Measurements from ENCODE around the gene MRPL41.
"Not testable (repeated sequence)": the region's sequence is repeated elsewhere in the genome, so short reads cannot be mapped to it uniquely, and the experiment has no call there.

MRPL41 gene

GRCh38 chr9:137551264-137552021 is at the start of gene MRPL41:
TSS of gene MRPL41 (plus strand) at chr9:137551879. CDS start at chr9:137552082, 203 bp downstream.
- peak; percentile 60 for DNase-seq

- no peak for DNase-seq
Observed at GRCh38 chr9:137502008-137502911, 49.4 kb upstream of the MRPL41 start.

DNA sequence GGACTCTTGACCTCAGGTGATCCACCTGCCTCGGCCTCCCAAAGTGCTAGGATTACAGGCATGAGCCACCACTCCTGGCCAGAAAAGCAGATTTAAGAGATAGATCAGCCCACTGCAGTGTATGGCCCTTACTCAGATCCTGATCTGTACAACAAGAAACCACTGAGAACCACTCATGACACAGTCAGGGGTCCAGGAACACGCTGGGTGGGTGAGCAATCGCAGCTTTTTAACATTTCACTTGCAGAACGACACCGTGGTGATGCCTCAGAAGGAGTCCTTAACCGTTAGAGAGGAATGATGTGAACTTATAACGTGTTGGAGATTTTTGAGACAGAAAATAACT is 47.3 kb upstream of the MRPL41 start:
- no peak for DNase-seq

DNA sequence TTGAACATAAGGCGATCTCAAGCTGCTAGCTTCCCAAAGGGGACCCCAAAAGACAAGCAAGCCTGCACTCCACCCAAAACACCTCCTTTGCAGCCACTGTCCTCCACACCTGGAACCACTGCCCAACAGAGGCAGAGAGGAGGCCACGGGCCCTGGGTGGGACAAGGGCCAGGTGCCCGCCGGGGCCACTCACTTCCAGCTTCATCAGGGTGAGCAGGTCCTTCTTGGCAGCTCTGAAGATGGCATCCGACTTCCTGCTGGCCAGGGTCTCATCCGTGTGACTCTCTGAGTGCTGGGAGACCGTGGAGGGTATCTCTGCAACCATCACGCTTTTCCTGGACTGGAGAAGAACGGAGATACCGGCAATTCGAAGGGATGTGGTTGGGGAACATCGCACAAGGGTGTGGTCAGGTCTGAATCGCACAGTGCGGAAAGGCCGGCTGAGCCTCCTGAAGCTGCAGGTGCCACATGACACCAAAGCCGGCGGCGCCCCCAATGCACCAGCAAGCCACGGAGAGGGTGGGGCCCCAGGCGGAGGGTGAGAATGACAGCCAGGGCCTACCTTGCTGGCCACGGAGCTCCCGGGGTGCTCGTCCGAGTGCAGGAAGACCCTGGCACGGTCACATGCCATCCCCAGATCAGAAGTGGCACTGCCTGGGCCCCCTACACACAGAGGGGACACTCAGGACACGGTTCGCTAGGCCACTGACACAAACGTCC is 46.1 kb upstream of the MRPL41 start:
- DNase-seq: no peak

DNA sequence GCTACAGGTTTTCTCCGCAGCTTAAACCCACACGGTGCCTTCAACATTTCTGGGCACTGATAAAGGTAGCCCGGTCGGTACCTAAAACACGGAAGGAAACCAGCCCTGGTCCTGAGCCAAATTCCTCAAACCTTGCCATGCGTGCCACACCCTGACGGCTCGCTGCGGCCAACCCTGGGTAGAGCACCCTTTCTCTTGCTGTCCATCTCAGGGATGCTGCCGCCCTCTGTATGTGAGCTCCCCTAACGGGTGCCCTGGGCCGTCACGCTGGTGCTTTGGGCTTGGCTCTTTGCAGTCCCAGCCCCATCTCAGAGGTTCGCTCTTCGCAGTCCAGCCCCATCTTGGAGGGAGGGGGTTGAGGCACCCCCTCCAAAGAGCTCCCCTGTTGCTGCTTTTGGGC is 45.4 kb upstream of the MRPL41 start:
- no peak for DNase-seq

DNA sequence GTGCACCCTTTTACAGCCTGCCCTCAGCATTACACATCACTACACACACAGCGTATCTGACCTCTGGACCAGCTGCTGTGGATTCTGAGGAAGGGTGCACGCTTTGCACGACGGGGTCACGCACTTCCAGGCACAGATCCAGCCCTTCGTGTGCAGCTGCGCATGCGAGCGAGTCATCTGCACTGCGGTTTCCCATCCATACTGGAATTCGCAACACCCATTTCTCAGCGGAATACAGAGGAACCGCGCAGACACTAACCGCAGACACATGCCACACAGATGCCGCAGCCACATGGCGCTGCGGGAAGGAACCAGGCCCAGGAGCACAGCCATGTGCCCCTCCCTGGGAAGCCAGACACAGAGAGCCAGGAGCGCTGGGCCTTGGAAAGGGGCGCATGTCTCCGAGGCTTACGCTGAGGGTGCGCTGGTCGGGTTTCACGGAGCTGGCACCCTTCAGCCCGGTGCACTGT is 44.9 kb upstream of the MRPL41 start:
- no peak for DNase-seq

GRCh38 chr9:137509198-137509597 is 42.5 kb upstream of the MRPL41 start:
- DNase-seq: no peak

- not testable (repeated sequence) for DNase-seq
Observed at GRCh38 chr9:137511126-137511525, 40.6 kb upstream of the MRPL41 start.

DNA sequence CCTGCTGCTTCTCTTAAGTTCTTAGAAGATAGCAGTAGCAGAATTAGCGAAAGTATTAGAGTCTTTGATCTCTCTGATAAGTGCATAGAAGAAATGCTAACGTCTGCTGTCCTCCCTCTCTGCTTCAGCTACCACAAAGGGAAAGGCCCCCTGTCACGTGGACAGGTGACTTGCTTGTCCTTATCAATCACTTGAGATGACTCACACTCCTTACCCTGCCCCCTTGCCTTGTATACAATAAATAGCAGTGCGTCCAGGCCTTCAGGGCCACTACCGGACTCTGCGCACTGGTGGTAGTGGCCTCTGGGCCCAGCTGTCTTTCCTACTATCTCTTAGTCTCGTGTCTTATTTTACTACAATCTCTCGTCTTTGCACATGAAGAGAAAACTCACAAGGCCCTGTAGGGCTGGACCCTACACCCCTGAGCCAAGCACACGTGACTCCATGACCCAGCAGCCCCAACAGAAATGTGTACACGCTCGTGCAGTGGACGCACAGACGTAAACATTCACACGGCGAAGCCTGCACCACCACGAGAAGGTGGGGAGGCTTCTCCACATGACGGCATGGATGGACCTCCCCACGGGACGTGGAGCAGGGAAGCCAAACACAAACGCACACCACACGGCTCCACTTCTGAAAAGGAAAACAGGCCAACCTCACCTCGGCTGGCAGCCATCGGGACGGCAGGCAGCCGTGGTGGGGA is 39.8 kb upstream of the MRPL41 start:
- no peak for DNase-seq

DNA sequence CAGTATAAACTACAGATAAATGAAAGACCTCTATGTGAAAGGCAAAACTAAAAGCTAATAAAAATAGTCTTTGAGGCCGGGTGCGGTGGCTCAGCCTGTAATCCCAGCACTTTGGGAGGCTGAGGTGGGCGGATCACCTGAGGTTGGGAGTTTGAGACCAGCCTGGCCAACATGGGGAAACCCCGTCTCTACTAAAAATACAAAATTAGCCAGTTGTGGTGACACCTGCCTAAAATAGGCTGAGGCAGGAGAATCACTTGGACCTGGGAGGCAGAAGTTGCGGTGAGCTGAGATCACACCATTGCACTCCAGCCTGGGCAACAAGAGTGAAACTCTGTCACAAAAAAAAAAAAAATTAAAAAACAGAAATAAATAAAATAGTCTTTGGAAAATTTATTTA is 38.5 kb upstream of the MRPL41 start:
- not testable (repeated sequence) for DNase-seq

DNA sequence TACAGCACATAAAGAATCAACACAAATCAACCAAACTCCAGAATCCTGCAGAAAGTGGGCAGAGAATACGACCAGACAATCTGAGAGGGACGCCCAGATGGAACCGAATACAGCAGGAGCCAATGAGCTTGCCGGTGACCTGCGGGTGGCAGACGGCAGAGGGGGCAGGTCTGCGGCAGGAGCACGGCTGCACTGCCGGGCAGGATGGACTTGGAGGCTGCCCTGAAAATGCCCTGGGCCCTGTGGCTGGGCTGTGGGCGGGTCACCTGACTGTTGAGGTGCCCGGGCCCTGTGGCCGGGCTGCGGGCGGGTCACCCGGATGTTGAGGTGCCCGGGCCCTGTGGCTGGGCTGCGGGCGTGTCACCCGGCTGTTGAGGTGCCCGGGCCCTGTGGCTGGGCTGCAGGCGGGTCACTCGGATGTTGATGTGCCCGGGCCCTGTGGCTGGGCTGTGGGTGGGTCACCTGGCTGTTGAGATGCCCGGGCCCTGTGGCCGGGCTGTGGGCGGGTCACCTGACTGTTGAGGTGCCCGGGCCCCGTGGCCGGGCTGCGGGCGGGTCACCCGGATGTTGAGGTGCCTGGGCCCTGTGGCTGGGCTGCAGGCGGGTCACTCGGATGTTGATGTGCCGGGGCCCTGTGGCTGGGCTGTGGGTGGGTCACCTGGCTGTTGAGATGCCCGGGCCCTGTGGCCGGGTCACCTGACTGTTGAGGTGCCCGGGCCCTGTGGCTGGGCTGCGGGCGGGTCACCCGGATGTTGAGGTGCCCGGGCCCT is 37.7 kb upstream of the MRPL41 start:
- not testable (repeated sequence) for DNase-seq

GRCh38 chr9:137514691-137515337 is 36.9 kb upstream of the MRPL41 start:
- DNase-seq: no peak

DNA sequence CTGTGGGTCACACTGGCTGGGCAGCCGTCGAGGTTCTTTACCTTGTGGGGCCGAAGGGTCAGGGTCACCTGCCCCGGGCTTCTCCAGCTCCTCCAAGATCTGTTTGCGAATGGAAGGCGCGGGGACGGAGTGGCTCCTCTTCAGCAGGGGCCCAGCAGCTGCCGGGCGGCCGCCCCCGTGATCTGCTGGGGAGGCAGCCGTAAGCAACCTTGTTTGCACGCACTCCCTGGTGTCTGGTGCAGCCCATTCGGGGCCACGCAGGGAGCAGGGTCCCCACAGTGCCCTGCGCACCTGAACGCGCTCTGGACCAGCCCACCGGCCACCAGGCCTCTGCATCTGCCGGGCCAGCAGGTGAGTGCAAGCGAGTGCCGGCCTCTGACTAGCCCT is 36.3 kb upstream of the MRPL41 start:
- no peak for DNase-seq

- DNase-seq: no peak
Observed at GRCh38 chr9:137516144-137516917, 35.3 kb upstream of the MRPL41 start.

- not testable (repeated sequence) for DNase-seq
Observed at GRCh38 chr9:137518661-137519459, 32.8 kb upstream of the MRPL41 start.

GRCh38 chr9:137519553-137519952 is 32.1 kb upstream of the MRPL41 start:
- no peak for DNase-seq

DNA sequence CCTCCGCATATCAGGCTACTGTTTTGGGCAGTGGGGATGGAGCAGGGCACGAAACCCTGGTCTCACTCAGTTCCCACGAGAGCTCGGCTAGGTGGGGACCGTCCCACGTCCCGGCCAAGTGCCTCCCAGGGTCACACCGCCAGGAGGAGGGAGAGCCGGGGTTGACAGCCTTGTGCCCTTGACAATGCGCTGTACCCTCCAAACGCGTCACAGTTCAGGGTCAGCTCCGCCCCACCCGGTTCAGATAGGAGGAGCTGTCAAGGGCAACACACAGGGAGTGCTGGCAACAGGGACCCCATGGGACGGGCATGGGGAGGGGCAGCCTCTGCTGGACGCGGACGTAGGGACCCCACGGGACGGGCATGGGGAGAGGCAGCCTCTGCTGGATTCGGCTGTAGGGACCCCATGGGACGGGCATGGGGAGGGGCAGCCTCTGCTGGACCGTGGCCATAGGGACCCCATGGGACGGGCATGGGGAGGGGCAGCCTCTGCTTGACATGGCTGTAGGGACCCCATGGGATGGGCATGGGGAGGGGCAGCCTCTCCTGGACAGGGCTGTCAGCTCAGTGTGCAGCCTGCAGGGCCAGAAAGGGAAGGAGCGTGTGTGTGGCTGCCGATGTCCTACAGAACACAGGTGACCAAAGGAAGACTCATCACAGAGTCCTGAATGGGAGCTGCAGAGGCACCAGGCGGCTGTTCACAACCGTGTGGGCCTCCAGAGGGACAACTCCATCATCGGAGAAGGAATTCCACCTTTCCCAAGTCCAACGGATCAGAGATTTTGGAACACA is 30.9 kb upstream of the MRPL41 start:
- no peak for DNase-seq

DNA sequence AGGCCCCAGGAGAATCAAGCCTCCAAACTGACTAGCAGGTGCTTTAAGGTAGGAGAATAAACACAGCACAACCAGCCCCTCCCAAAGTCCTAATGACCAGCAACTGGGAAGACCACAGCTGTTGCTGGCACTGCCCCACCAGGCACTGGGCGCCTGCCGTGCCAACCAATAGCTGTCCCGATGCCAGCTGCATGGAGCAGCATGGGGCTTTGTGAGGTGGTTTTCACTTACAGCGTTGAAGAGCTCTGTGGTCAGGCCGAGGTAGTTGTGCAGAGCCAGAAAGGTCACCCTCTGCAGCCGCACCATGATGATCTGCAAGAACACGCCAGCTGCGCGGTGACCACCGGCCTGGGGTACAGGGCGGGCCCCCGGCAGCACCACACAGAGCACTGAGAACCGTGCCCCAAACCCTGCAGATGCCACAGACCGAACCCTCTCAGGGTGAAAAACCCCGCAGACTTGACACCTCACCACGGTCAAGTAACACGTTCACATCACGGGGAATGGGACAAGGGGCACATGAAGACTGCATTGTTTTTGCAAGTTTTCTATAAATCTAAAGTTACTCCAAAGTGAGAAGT is 30.2 kb upstream of the MRPL41 start:
- DNase-seq: no peak
